Sigmoid colon (tissue), 7 donors: Measurements from ENCODE around the gene SERPINB1. TPM values are rescaled to one million over a fixed set of nuclear protein-coding genes. Genes with fewer than 3 reads are reported as not detected.
"Not testable (repeated sequence)": the region's sequence is repeated elsewhere in the genome, so short reads cannot be mapped to it uniquely, and the experiment has no call there.

Experiments used
- DNase-seq: peaks from one replicate; pipeline ENCODE4 v3.0.0-alpha.2; 2019
- H3K27ac ChIP-seq, 4 donors: fragments of 200-600 bp; sonication (generic); one replicate each; pipeline ENCODE4 v1.5.1; 2016 to 2019; ENCODE audit warnings: mild to moderate bottlenecking in 1 of 4
- H3K27me3 ChIP-seq, 3 donors: fragments of 200-600 bp; sonication (generic); one replicate each; pipeline ENCODE4 v1.5.1; 2019; ENCODE audit warnings: mild to moderate bottlenecking in 1 of 3
- H3K36me3 ChIP-seq, 4 donors: fragments of 200-600 bp; sonication (generic); one replicate each; pipeline ENCODE4 v1.5.1; 2016 to 2019
- H3K4me1 ChIP-seq, 4 donors: fragments of 200-600 bp; sonication (generic); one replicate each; pipeline ENCODE4 v1.5.1; 2017 to 2019
- H3K4me3 ChIP-seq, 4 donors: fragments of 200-600 bp; sonication (generic); one replicate each; pipeline ENCODE4 v1.5.1; 2017 to 2019; ENCODE audit warnings: mild to moderate bottlenecking in 2 of 4, moderate library complexity in 1 of 4
- H3K9me3 ChIP-seq, 4 donors: fragments of 200-600 bp in 3 of 4; sonication (generic) in 3 of 4; one replicate each; pipeline versions ENCODE4 v1.5.1 to v1.6.1; 2013 to 2019
- CTCF ChIP-seq, 4 experiments: fragments of 450-650 bp in 3 of 4; fragments of 200-600 bp in 1 of 4; IDR thresholded peaks; one replicate each; pipeline ENCODE4 v1.5.1; 2016 to 2019; ENCODE audit warnings: antibody characterized with exemption in 4 of 4, mild to moderate bottlenecking in 3 of 4, moderate library complexity in 2 of 4
- EP300 ChIP-seq, 4 donors: sonication (generic); formaldehyde crosslinking; IDR thresholded peaks; one replicate each; pipeline ENCODE4 v1.6.1; 2017; ENCODE audit warnings: antibody characterized with exemption in 4 of 4
- POLR2A ChIP-seq, 2 donors: fragments of 450-650 bp; IDR thresholded peaks; one replicate each; pipeline ENCODE4 v1.6.1; 2016; ENCODE audit warnings: antibody characterized with exemption in 2 of 2, mild to moderate bottlenecking in 2 of 2, moderate library complexity in 2 of 2
- POLR2AphosphoS5 ChIP-seq, 4 donors: sonication (generic); formaldehyde crosslinking; IDR thresholded peaks; one replicate each; pipeline ENCODE4 v1.6.1; 2017; ENCODE audit warnings: antibody characterized with exemption in 4 of 4
- WGBS, 2 donors: extraction: QIAGEN DNeasy Blood & Tissue Kit; methylation state at CpG; one replicate each; pipeline ENCODE4 v1.1.7; 2013; 5-methylcytosine and 5-hydroxymethylcytosine counted together
- intact Hi-C: fragments of 100-400 bp; cut with DNase I; formaldehyde crosslinking; loops from one replicate; pipeline ENCODE4 v1.15.1; 2023
- polyA plus RNA-seq, 3 donors: library from polyadenylated mRNA; stranded (reverse); fragments of 200-250 nt; gene quantifications; one replicate each; pipeline ENCODE4 v1.2.3, GENCODE V29; 2013
- total RNA-seq, 4 donors: library from RNA; depleted of rRNA; stranded (reverse); fragments of >200 nt; gene quantifications; one replicate each; pipeline ENCODE4 v1.1.0, GENCODE V29; 2016
- donor health status: healthy with polysubstance abuse.
- donor health status: Bipolar disorder and iron deficiency.
- donor health status: healthy.

SERPINB1 gene
- total and polyA plus RNA-seq, 7 donors = 19.6 to 230 (median 88.0) TPM

GRCh38 chr6:2804516-2804915, 37.1 kb downstream of the SERPINB1 start:
- intact Hi-C loops = no loop called here
- no peak for TF ChIP-seq POLR2AphosphoS5 (IDR thresholded peaks at IDR 0.05)
- no peak for TF ChIP-seq EP300 (IDR thresholded peaks at IDR 0.05)
- no peak for TF ChIP-seq CTCF (IDR thresholded peaks at IDR 0.05)
- TF ChIP-seq POLR2A (IDR thresholded peaks at IDR 0.05) = no peak
- no peaks in the 10 kb centered on the region for H3K36me3 ChIP-seq
- 88 to 93% methylated on average over 6 of the region's 6 CpGs for WGBS, 2 donors
- H3K4me1 ChIP-seq = no peaks in the 10 kb centered on the region
- H3K27me3 ChIP-seq = no peaks in the 10 kb centered on the region
- DNase-seq = no peak
- no peak overlapping the region for H3K4me3 ChIP-seq
- no peak overlapping the region for H3K27ac ChIP-seq
- H3K9me3 ChIP-seq = no peaks in the 10 kb centered on the region

GRCh38 chr6:2803731-2804429, 37.8 kb downstream of the SERPINB1 start:
- WGBS, 2 donors = 89 to 91% methylated on average over 7 of the region's 7 CpGs
- intact Hi-C loops = no loop called here
- no peak overlapping the region for H3K4me3 ChIP-seq
- no peak overlapping the region for H3K27ac ChIP-seq
- no peak for TF ChIP-seq CTCF (IDR thresholded peaks at IDR 0.05)
- TF ChIP-seq EP300 (IDR thresholded peaks at IDR 0.05) = no peak
- no peak for TF ChIP-seq POLR2AphosphoS5 (IDR thresholded peaks at IDR 0.05)
- TF ChIP-seq POLR2A (IDR thresholded peaks at IDR 0.05) = no peak
- H3K4me1 ChIP-seq = no peaks in the 10 kb centered on the region
- DNase-seq = no peak
- H3K36me3 ChIP-seq = no peaks in the 10 kb centered on the region
- no peaks in the 10 kb centered on the region for H3K27me3 ChIP-seq
- no peaks in the 10 kb centered on the region for H3K9me3 ChIP-seq

GRCh38 chr6:2802521-2803060, 39.1 kb downstream of the SERPINB1 start:
- TF ChIP-seq EP300 (IDR thresholded peaks at IDR 0.05) (no peak), POLR2AphosphoS5 (IDR thresholded peaks at IDR 0.05) (no peak), CTCF (IDR thresholded peaks at IDR 0.05) (no peak), POLR2A (IDR thresholded peaks at IDR 0.05) (no peak)
- peaks cover 0 to 3% (median 0%) of the 10 kb centered on the region in 4 donors for H3K4me1 ChIP-seq
- 96% methylated on average over 8 of the region's 8 CpGs for WGBS, 2 donors

GRCh38 chr6:2801687-2802086, 40.0 kb downstream of the SERPINB1 start:
- intact Hi-C loops, H3K27me3 ChIP-seq, H3K27ac ChIP-seq, DNase-seq, H3K36me3 ChIP-seq, H3K9me3 ChIP-seq, H3K4me1 ChIP-seq, H3K4me3 ChIP-seq: not testable (repeated sequence)
- WGBS, 2 donors = 73 to 95% methylated on average over 2 of the region's 4 CpGs

More at GRCh38 chr6:2802521-2803060, 39.1 kb downstream of the SERPINB1 start:
- no peak for DNase-seq
- intact Hi-C loops = no loop called here
- Histone ChIP-seq H3K27ac (no peak overlapping the region), H3K9me3 (no peaks in the 10 kb centered on the region), H3K36me3 (no peaks in the 10 kb centered on the region), H3K4me3 (no peak overlapping the region), H3K27me3 (no peaks in the 10 kb centered on the region)

- Histone ChIP-seq H3K27me3 (no peaks in the 10 kb centered on the region), H3K36me3 (no peaks in the 10 kb centered on the region), H3K27ac (no peak overlapping the region), H3K4me1 (peaks cover 0 to 8% (median 0%) of the 10 kb centered on the region in 4 donors), H3K4me3 (no peak overlapping the region), H3K9me3 (no peaks in the 10 kb centered on the region)
- 93 to 94% methylated on average over 14 of the region's 14 CpGs for WGBS, 2 donors
- peak; percentile 59 for DNase-seq
- intact Hi-C loops = no loop called here
- TF ChIP-seq POLR2A (IDR thresholded peaks at IDR 0.05) (no peak), EP300 (IDR thresholded peaks at IDR 0.05) (no peak), POLR2AphosphoS5 (IDR thresholded peaks at IDR 0.05) (no peak), CTCF (IDR thresholded peaks at IDR 0.05) (no peak)
Observed at GRCh38 chr6:2800552-2801316, 40.9 kb downstream of the SERPINB1 start.
